Heart left ventricle (tissue), 13 donors: ENCODE data around the gene SUPT4H1.

Experiments
- POLR2A ChIP-seq, 2 donors: fragments of 450-650 bp; IDR thresholded peaks; one replicate each; pipeline ENCODE4 v1.6.1; 2017; ENCODE audit warnings: antibody characterized with exemption in 2 of 2, mild to moderate bottlenecking in 2 of 2, moderate library complexity in 2 of 2
- TF ChIP-seq, protein P1 (sequence below), 12 donors: fragments of 200-600 bp; sonication (generic) in 4 of 12; IDR thresholded peaks; one replicate each; pipeline versions ENCODE4 v1.5.0 to v1.8.0; 2018 to 2022; ENCODE audit warnings: antibody characterized with exemption in 12 of 12, mild to moderate bottlenecking in 5 of 12
- donor health status: ischemic (EF 13 %, LVEDD 7.1; RV severe dilation, severe dysfunction).
- donor health status: DM: no; HTN: yes; CAD: no.
- donor health status: DM: no; HTN: no; CAD: no.
- donor health status: ischemic (EF 25% LVEDD 6.9; RV normal size, moderate dysfunction).
- donor health status: ischemic (EF 25% LVEDD 5.7; RV mildly dilated, moderate dysfunction).
- donor health status: ischemic (EF 35%, LVEDD 5.7; RV mildly dilated, moderate dysfunction).
- donor health status: nonischemic (EF 11% LVEDD 7.7; RV severe dilation, severe dysfunction).
- donor health status: DM: yes; HTN: yes; CAD: no.
- donor health status: PGD.
- donor health status: ischemic (EF 29% LVEDD 5.4; RV normal size, mild dysfunction).
- donor health status: nonischemic (EF 23%, LVEDD 6.1; RV moderate dilation, normal function).

DNA sequence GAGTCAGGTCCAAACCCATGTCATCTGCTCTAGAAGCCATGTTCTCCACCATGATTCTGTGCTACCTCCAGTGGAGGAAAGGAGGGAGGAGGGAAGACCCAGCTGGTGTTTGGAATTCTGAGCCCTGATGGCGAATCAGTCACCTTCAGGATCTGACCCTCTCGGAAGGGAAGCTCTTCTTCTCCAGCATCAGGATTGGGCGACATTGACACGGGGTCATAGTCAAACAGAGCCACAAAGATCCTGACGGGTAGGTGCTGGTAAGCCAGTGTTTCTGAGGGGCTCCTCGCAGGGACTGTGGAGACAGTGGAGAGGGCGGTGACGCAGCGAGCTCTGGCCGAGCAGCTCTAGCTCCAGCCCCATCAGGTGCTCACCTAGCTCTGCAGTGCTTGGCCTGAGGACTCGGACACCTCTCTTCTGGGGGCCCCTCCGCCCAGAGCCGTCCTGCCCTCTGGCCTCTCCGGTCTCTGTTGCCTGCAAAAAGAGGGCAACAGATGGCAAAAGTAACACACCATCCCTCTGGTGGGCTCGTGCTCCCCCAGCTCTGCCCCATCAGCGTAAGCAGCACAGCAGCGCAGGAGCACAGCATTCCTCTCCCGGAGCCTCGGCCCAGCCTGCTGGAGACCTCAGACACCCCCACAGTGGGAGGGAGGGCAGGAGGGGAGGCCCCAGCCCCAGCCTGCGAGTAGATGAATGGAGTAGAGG lies 44.4 kb downstream of the SUPT4H1 start:
- TF ChIP-seq, protein P1, sequence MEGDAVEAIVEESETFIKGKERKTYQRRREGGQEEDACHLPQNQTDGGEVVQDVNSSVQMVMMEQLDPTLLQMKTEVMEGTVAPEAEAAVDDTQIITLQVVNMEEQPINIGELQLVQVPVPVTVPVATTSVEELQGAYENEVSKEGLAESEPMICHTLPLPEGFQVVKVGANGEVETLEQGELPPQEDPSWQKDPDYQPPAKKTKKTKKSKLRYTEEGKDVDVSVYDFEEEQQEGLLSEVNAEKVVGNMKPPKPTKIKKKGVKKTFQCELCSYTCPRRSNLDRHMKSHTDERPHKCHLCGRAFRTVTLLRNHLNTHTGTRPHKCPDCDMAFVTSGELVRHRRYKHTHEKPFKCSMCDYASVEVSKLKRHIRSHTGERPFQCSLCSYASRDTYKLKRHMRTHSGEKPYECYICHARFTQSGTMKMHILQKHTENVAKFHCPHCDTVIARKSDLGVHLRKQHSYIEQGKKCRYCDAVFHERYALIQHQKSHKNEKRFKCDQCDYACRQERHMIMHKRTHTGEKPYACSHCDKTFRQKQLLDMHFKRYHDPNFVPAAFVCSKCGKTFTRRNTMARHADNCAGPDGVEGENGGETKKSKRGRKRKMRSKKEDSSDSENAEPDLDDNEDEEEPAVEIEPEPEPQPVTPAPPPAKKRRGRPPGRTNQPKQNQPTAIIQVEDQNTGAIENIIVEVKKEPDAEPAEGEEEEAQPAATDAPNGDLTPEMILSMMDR (IDR thresholded peaks at IDR 0.05): no peak
- TF ChIP-seq POLR2A (IDR thresholded peaks at IDR 0.05): no peak
